Esophagus squamous epithelium (tissue), 4 donors: Measurements from ENCODE around the gene WDR54.

Experiments
- POLR2A ChIP-seq, 4 donors: fragments of 450-650 bp; IDR thresholded peaks; one replicate each; pipeline ENCODE4 v1.6.1; 2017; ENCODE audit warnings: antibody characterized with exemption in 4 of 4, mild to moderate bottlenecking in 4 of 4, moderate library complexity in 3 of 4
- TF ChIP-seq, protein P1 (sequence below), 6 experiments: fragments of 450-650 bp in 4 of 6; fragments of 200-600 bp in 2 of 6; sonication (generic) in 2 of 6; IDR thresholded peaks; one replicate each; pipeline ENCODE4 v1.5.1; 2016 to 2019; ENCODE audit warnings: antibody characterized with exemption in 6 of 6, mild to moderate bottlenecking in 4 of 6, moderate library complexity in 4 of 6

DNA sequence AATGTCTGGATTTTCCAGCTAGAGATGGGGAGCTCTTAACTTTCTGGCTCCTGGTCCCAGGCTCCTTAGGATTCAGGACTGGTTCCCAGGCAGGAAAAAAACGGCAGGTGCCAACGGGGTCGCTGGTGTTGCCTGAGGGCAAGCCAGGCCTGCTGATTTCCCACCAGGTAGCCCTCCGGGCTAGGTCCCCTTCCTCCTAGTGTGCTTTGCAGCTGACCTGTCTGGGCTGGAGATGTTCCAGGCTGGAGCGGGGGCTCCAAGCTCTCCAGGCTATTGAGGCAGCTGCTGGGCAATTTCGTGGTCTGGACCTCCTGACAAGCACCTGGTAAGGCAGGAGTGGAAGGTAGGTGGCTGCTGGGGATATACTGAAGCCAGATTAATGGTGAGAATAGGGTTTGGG is 53.0 kb downstream of the WDR54 start:
- TF ChIP-seq, protein P1, sequence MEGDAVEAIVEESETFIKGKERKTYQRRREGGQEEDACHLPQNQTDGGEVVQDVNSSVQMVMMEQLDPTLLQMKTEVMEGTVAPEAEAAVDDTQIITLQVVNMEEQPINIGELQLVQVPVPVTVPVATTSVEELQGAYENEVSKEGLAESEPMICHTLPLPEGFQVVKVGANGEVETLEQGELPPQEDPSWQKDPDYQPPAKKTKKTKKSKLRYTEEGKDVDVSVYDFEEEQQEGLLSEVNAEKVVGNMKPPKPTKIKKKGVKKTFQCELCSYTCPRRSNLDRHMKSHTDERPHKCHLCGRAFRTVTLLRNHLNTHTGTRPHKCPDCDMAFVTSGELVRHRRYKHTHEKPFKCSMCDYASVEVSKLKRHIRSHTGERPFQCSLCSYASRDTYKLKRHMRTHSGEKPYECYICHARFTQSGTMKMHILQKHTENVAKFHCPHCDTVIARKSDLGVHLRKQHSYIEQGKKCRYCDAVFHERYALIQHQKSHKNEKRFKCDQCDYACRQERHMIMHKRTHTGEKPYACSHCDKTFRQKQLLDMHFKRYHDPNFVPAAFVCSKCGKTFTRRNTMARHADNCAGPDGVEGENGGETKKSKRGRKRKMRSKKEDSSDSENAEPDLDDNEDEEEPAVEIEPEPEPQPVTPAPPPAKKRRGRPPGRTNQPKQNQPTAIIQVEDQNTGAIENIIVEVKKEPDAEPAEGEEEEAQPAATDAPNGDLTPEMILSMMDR (IDR thresholded peaks at IDR 0.05), result no peak
- no peak for TF ChIP-seq POLR2A (IDR thresholded peaks at IDR 0.05)
